Glutamatergic neuron (in vitro differentiated cells): ENCODE measurements around the gene SOWAHA. TPM values are rescaled to one million over a fixed set of nuclear protein-coding genes. Genes with fewer than 3 reads are reported as not detected.
"Not testable (repeated sequence)": the region's sequence is repeated elsewhere in the genome, so short reads cannot be mapped to it uniquely, and the experiment has no call there.

Experiments
- DNase-seq: peaks from one replicate; pipeline ENCODE4 v3.0.0; 2022
- H3K27ac Mint-ChIP-seq: one replicate; pipeline ENCODE4 v1.8.0; 2020; ENCODE audit warnings: mild to moderate bottlenecking, mixed read lengths, inconsistent platforms; ENCODE audit not compliant: unreplicated experiment
- H3K27me3 Mint-ChIP-seq: one replicate; pipeline ENCODE4 v1.8.0; 2020; ENCODE audit warnings: mild to moderate bottlenecking, moderate library complexity, mixed read lengths, inconsistent platforms; ENCODE audit not compliant: unreplicated experiment
- H3K36me3 Mint-ChIP-seq: one replicate; pipeline ENCODE4 v1.8.0; 2020; ENCODE audit warnings: mild to moderate bottlenecking, mixed read lengths, inconsistent platforms; ENCODE audit not compliant: unreplicated experiment
- H3K4me1 Mint-ChIP-seq: one replicate; pipeline ENCODE4 v1.8.0; 2020; ENCODE audit warnings: mild to moderate bottlenecking, low read depth, mixed read lengths, inconsistent platforms; ENCODE audit not compliant: unreplicated experiment
- H3K4me3 Mint-ChIP-seq: one replicate; pipeline ENCODE4 v1.8.0; 2020; ENCODE audit warnings: mild to moderate bottlenecking, mixed read lengths, inconsistent platforms; ENCODE audit not compliant: unreplicated experiment
- H3K9me3 Mint-ChIP-seq: one replicate; pipeline ENCODE4 v1.8.0; 2020; ENCODE audit warnings: mild to moderate bottlenecking, moderate library complexity, mixed read lengths, inconsistent platforms; ENCODE audit not compliant: unreplicated experiment
- total RNA-seq: library from RNA; stranded (reverse); fragmentation: NEBNext Ultra II Directional; extraction: Animal tissue kit (Norgen Biotek cat#: 25700); gene quantifications from one replicate; pipeline ENCODE4 v1.2.1, GENCODE V29; 2021; ENCODE audit not compliant: unreplicated experiment
- TF ChIP-seq, protein P1 (sequence below): fragments of 200-600 bp; sonication (generic); IDR thresholded peaks from one replicate; pipeline ENCODE4 v1.5.0; 2021; ENCODE audit not compliant: partially characterized antibody, unreplicated experiment

SOWAHA gene
- total RNA-seq, 1 donor from 2014 or later = 0.12 TPM

DNA sequence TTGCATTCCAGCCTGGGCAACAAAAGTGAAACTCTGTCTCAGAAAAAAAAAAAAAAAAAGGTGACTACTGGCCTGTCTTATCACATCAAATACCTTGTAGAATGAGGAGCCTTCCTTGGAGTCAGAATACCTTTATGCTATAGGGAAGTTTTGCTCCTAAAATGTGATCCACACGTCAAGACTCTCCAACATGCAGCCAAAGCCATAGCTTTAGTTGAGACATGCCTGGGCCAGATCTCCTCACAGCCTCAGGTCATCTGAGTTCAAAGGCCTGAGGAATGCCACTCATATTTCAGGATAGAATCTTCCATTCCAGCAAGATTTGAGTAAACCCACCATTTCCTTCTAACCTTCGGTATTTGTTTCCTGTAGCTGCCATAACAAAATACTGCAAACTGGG lies 13.7 kb upstream of the SOWAHA start:
- H3K9me3 Mint-ChIP-seq = peaks cover 2% of the 10 kb centered on the region
- no peak overlapping the region for H3K4me3 Mint-ChIP-seq
- DNase-seq = no peak
- TF ChIP-seq, protein P1, sequence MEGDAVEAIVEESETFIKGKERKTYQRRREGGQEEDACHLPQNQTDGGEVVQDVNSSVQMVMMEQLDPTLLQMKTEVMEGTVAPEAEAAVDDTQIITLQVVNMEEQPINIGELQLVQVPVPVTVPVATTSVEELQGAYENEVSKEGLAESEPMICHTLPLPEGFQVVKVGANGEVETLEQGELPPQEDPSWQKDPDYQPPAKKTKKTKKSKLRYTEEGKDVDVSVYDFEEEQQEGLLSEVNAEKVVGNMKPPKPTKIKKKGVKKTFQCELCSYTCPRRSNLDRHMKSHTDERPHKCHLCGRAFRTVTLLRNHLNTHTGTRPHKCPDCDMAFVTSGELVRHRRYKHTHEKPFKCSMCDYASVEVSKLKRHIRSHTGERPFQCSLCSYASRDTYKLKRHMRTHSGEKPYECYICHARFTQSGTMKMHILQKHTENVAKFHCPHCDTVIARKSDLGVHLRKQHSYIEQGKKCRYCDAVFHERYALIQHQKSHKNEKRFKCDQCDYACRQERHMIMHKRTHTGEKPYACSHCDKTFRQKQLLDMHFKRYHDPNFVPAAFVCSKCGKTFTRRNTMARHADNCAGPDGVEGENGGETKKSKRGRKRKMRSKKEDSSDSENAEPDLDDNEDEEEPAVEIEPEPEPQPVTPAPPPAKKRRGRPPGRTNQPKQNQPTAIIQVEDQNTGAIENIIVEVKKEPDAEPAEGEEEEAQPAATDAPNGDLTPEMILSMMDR = no peak
- H3K4me1 Mint-ChIP-seq = no peaks in the 10 kb centered on the region
- no peaks in the 10 kb centered on the region for H3K27me3 Mint-ChIP-seq
- no peaks in the 10 kb centered on the region for H3K36me3 Mint-ChIP-seq
- no peak overlapping the region for H3K27ac Mint-ChIP-seq

DNA sequence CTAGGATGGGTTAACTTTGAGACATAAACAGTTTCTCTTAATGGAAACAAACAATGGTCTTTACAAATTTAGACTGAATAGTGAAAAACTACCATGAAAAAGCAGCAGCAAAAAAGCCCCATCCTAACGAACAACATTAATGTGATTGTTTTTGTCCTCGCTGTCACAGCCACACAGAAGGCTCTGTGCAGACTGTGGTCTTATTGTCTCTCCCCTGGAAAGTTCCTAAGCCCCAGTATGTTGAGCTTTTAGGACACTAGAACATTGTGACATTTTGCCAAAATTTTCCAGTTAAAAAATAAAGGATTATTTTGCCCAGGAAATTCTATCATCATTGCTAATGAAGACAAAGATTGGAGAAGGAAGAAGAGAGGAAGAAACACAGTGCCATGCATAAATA lies 12.6 kb upstream of the SOWAHA start:
- Mint-ChIP-seq H3K9me3 (peaks cover 4% of the 10 kb centered on the region), H3K27ac (no peak overlapping the region), H3K36me3 (no peaks in the 10 kb centered on the region), H3K4me3 (no peak overlapping the region), H3K4me1 (no peaks in the 10 kb centered on the region), H3K27me3 (no peaks in the 10 kb centered on the region)
- TF ChIP-seq, protein P1 = no peak
- no peak for DNase-seq

GRCh38 chr5:132802044-132802684 lies 10.9 kb upstream of the SOWAHA start:
- Mint-ChIP-seq H3K9me3 (peaks cover 1% of the 10 kb centered on the region), H3K4me3 (no peak overlapping the region), H3K36me3 (no peaks in the 10 kb centered on the region), H3K27ac (no peak overlapping the region), H3K27me3 (no peaks in the 10 kb centered on the region), H3K4me1 (no peaks in the 10 kb centered on the region)
- TF ChIP-seq, protein P1 = no peak
- DNase-seq = no peak

- H3K27ac Mint-ChIP-seq, H3K4me3 Mint-ChIP-seq, H3K4me1 Mint-ChIP-seq, DNase-seq, H3K9me3 Mint-ChIP-seq, H3K36me3 Mint-ChIP-seq, H3K27me3 Mint-ChIP-seq: not testable (repeated sequence)
These were observed 10.4 kb upstream of the SOWAHA start for GRCh38 chr5:132802685-132803066.

- not testable (repeated sequence) for H3K36me3 Mint-ChIP-seq, H3K9me3 Mint-ChIP-seq, H3K4me3 Mint-ChIP-seq
These were observed 8.9 kb upstream of the SOWAHA start for GRCh38 chr5:132804219-132804618.

GRCh38 chr5:132805872-132806271 lies 7.2 kb upstream of the SOWAHA start:
- H3K4me1 Mint-ChIP-seq, H3K36me3 Mint-ChIP-seq, H3K4me3 Mint-ChIP-seq, H3K9me3 Mint-ChIP-seq, H3K27me3 Mint-ChIP-seq, H3K27ac Mint-ChIP-seq, DNase-seq: not testable (repeated sequence)

More at GRCh38 chr5:132804219-132804618, 8.9 kb upstream of the SOWAHA start:
- not testable (repeated sequence) for H3K4me1 Mint-ChIP-seq, H3K27me3 Mint-ChIP-seq, DNase-seq, H3K27ac Mint-ChIP-seq

DNA sequence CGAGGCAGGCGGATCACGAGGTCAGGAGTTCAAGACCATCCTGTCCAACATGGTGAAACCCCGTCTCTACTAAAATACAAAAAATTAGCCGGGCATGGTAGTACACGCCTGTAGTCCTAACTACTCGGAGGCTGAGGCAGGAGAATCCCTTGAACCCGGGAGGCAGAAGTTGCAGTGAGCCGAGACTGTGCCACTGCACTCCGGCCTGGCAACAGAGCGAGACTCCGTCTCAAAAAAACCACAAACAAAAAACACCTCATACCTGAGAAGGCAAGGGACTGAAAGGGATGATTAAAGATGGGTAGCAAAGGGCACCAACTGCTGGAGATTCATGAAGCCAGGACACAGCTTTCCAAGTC lies 6.3 kb upstream of the SOWAHA start:
- H3K27ac Mint-ChIP-seq, DNase-seq, H3K36me3 Mint-ChIP-seq, H3K4me1 Mint-ChIP-seq, H3K27me3 Mint-ChIP-seq, H3K9me3 Mint-ChIP-seq, H3K4me3 Mint-ChIP-seq: not testable (repeated sequence)
